WTC11 (cell line): ENCODE measurements around the gene MYL11. TPM values are rescaled to one million over a fixed set of nuclear protein-coding genes. Genes with fewer than 3 reads are reported as not detected.
A peak's percentile ranks its signal among the peaks of the same experiment; 100 is the strongest.

ENCODE experiments used
- ATAC-seq: fragments of 200-7000 bp; cut with Tn5 transposase; 2 replicates; pipeline ENCODE4 v1.10.0; 2021; ENCODE audit warnings: mild to moderate bottlenecking, moderate library complexity
- CTCF ChIA-PET: fragments of 300-600 bp; sonication (Branson Sonifier 250); formaldehyde crosslinking; loops from one replicate; lab custom pipeline; 2021; ENCODE audit warnings: antibody characterized with exemption; lab: Charles Lee
- POLR2A ChIA-PET: fragments of 350-600 bp; sonication (Branson Sonifier 250); formaldehyde crosslinking; loops from one replicate; lab custom pipeline; 2021; ENCODE audit warnings: antibody characterized with exemption; lab: Charles Lee
- DNase-seq: peaks from one replicate; pipeline ENCODE4 v3.0.0; 2021; ENCODE audit warnings: low spot score
- H3K27ac Mint-ChIP-seq: 2 replicates; pipeline ENCODE4 v1.8.0; 2021; ENCODE audit warnings: mixed read lengths
- H3K27me3 Mint-ChIP-seq: 2 replicates; pipeline ENCODE4 v1.8.0; 2021; ENCODE audit warnings: low read depth, mild to moderate bottlenecking, moderate library complexity, mixed read lengths
- H3K36me3 Mint-ChIP-seq: 2 replicates; pipeline ENCODE4 v1.8.0; 2021; ENCODE audit warnings: mixed read lengths
- H3K4me1 Mint-ChIP-seq: 2 replicates; pipeline ENCODE4 v1.8.0; 2022; ENCODE audit warnings: mixed read lengths
- H3K4me3 Mint-ChIP-seq: 2 replicates; pipeline ENCODE4 v1.8.0; 2021; ENCODE audit warnings: mild to moderate bottlenecking, moderate library complexity, mixed read lengths
- H3K9me3 Mint-ChIP-seq: 2 replicates; pipeline ENCODE4 v1.8.0; 2021; ENCODE audit warnings: mixed read lengths
- ARID4B ChIP-seq: sonication (generic); formaldehyde crosslinking; IDR thresholded peaks from 2 replicates; pipeline ENCODE4 v1.8.0; 2023; ENCODE audit warnings: missing genetic modification reagents, mild to moderate bottlenecking, borderline replicate concordance
- CREB1 ChIP-seq: sonication (generic); formaldehyde crosslinking; IDR thresholded peaks from 2 replicates; pipeline ENCODE4 v1.8.0; 2023; ENCODE audit warnings: mild to moderate bottlenecking, missing genetic modification reagents
- CREM ChIP-seq: sonication (generic); formaldehyde crosslinking; IDR thresholded peaks from 2 replicates; pipeline ENCODE4 v1.8.1; 2022; ENCODE audit warnings: mild to moderate bottlenecking, missing genetic modification reagents, moderate library complexity
- FOXK1 ChIP-seq: sonication (generic); formaldehyde crosslinking; IDR thresholded peaks from 2 replicates; pipeline ENCODE4 v1.8.0; 2022; ENCODE audit warnings: mild to moderate bottlenecking, moderate library complexity, missing genetic modification reagents
- GRHL2 ChIP-seq: fragments of 250-450 bp; sonication (Bioruptor Pico); IDR thresholded peaks from 2 replicates; pipeline ENCODE4 v1.8.0; 2022; ENCODE audit warnings: mild to moderate bottlenecking, moderate library complexity; ENCODE audit not compliant: insufficient replicate concordance, severe bottlenecking
- MYBL2 ChIP-seq: sonication (generic); formaldehyde crosslinking; IDR thresholded peaks from 2 replicates; pipeline ENCODE4 v1.8.1; 2023; ENCODE audit warnings: mild to moderate bottlenecking, moderate library complexity, missing genetic modification reagents
- NFE2L1 ChIP-seq: sonication (generic); formaldehyde crosslinking; IDR thresholded peaks from 2 replicates; pipeline ENCODE4 v1.8.1; 2023; ENCODE audit warnings: missing genetic modification reagents
- RELA ChIP-seq: sonication (generic); formaldehyde crosslinking; IDR thresholded peaks from 2 replicates; pipeline ENCODE4 v1.8.1; 2022; ENCODE audit warnings: missing genetic modification reagents, mild to moderate bottlenecking, borderline replicate concordance
- SMAD4 ChIP-seq: sonication (generic); formaldehyde crosslinking; IDR thresholded peaks from 2 replicates; pipeline ENCODE4 v1.8.0; 2022; ENCODE audit warnings: mild to moderate bottlenecking, missing genetic modification reagents
- TCF7 ChIP-seq: sonication (generic); formaldehyde crosslinking; IDR thresholded peaks from 2 replicates; pipeline ENCODE4 v1.8.0; 2022; ENCODE audit warnings: mild to moderate bottlenecking, low read depth, missing genetic modification reagents, moderate library complexity
- ZNF416 ChIP-seq: fragments of 250-450 bp; sonication (Bioruptor Pico); IDR thresholded peaks from 2 replicates; pipeline ENCODE4 v1.9.0; 2021; ENCODE audit warnings: mild to moderate bottlenecking, inconsistent platforms
- ZNF423 ChIP-seq: fragments of 250-450 bp; sonication (Bioruptor Pico); IDR thresholded peaks from 2 replicates; pipeline ENCODE4 v2.1.2; 2022; ENCODE audit warnings: mild to moderate bottlenecking, moderate library complexity
- ZNF425 ChIP-seq: fragments of 250-450 bp; sonication (Bioruptor Pico); conservative IDR thresholded peaks from 2 replicates; pipeline ENCODE4 v1.9.0; 2021; ENCODE audit warnings: mild to moderate bottlenecking
- total RNA-seq: library from RNA; stranded (reverse); gene quantifications from 3 replicates; pipeline ENCODE4 v1.2.3, GENCODE V29; 2021

The MYL11 gene
- total RNA-seq, 1 experiment from 2014 or later, result 1.3 TPM

GRCh38 chr16:30397056-30397455 is 22.5 kb downstream of the MYL11 start:
- H3K4me3 Mint-ChIP-seq, result peak overlapping the region; percentile 97
- peak overlapping the region; percentile 70 for H3K27ac Mint-ChIP-seq
- ATAC-seq (no peak), DNase-seq (no peak)
- peaks cover 43% of the 10 kb centered on the region for H3K4me1 Mint-ChIP-seq
- TF ChIP-seq SMAD4 (CRISPR knock-in tag) (no peak), RELA (CRISPR knock-in tag) (no peak), GRHL2 (CRISPR knock-in tag) (no peak), FOXK1 (CRISPR knock-in tag) (no peak), CREB1 (no peak), ARID4B (CRISPR knock-in tag) (no peak), CREM (no peak), MYBL2 (CRISPR knock-in tag) (no peak)
- H3K36me3 Mint-ChIP-seq, result peaks cover 5% of the 10 kb centered on the region
- ChIA-PET CTCF (interaction anchor here (0.7 to 9.3 kb wide), 2 partner anchors 11 to 280 kb away, joined by 3 to 97 read pairs; partner anchors contain the start of gene ZNF771), POLR2A (no interaction called here)
- no peaks in the 10 kb centered on the region; the same call in 1 of the 2 replicates for H3K27me3 Mint-ChIP-seq
- no peaks in the 10 kb centered on the region for H3K9me3 Mint-ChIP-seq

DNA sequence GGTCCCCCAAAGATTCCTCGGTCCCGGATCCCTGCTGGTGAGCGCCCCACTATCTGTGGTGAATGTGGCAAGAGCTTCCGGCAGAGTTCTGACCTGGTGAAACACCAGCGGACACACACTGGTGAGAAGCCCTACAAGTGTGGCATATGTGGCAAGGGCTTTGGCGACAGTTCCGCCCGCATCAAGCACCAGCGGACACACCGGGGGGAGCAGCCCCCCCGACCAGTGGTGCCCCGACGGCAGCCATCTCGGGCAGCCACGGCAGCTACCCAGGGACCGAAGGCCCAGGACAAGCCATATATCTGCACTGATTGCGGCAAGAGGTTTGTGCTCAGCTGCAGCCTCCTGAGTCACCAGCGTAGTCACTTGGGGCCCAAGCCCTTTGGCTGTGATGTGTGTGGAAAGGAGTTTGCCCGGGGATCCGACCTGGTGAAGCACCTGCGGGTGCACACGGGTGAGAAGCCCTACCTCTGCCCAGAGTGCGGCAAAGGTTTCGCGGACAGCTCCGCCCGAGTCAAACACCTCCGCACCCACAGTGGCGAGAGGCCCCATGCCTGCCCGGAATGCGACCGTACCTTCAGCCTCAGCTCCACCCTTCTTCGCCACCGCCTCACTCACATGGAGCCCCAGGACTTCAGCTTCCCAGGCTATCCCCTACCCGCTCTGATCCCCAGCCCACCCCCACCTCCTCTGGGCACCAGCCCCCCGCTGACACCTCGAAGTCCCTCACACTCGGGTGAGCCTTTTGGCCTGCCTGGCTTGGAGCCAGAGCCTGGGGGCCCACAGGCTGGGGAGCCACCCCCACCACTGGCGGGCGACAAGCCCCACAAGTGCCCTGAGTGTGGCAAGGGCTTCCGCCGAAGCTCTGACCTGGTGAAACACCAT is 23.4 kb downstream of the MYL11 start:
- H3K4me3 Mint-ChIP-seq, result no peak overlapping the region
- no peak for DNase-seq
- no peak for ATAC-seq
- H3K9me3 Mint-ChIP-seq, result no peaks in the 10 kb centered on the region
- ChIA-PET POLR2A (no interaction called here), CTCF (interaction anchor here (9.3 kb wide), 1 partner anchor 10 kb away, joined by 97 read pairs; the partner anchor contains the start of gene ZNF771)
- no peak for TF ChIP-seq RELA (CRISPR knock-in tag)
- no peak for TF ChIP-seq SMAD4 (CRISPR knock-in tag)
- no peak for TF ChIP-seq NFE2L1 (CRISPR knock-in tag)
- TF ChIP-seq CREB1, result no peak
- TF ChIP-seq ZNF423 (CRISPR knock-in tag), result no peak
- TF ChIP-seq ZNF425 (CRISPR knock-in tag), result no peak
- TF ChIP-seq TCF7 (CRISPR knock-in tag), result no peak
- no peak for TF ChIP-seq ZNF416
- H3K27ac Mint-ChIP-seq, result no peak overlapping the region
- peaks cover 43% of the 10 kb centered on the region for H3K4me1 Mint-ChIP-seq
- H3K27me3 Mint-ChIP-seq, result peaks cover 6% of the 10 kb centered on the region
- peaks cover 5% of the 10 kb centered on the region for H3K36me3 Mint-ChIP-seq
